Skeletal muscle cell (primary cell): Measurements from ENCODE around the gene PARD3B.

Experiments used
- DNase-seq: peaks from one replicate; pipeline ENCODE4 v3.0.0-alpha.2; 2010; ENCODE audit warnings: low read depth
- H3K4me3 ChIP-seq: 2 replicates; pipeline ENCODE4 v1.5.1; 2011; ENCODE audit warnings: low read depth, mild to moderate bottlenecking, control low read depth, low read length, moderate library complexity

PARD3B gene

GRCh38 chr2:205511221-205511620 lies 965.9 kb downstream of the PARD3B start:
- no peak for DNase-seq
- H3K4me3 ChIP-seq, result no peak overlapping the region

GRCh38 chr2:205511641-205512040 lies 966.4 kb downstream of the PARD3B start:
- DNase-seq, result no peak
- H3K4me3 ChIP-seq, result no peak overlapping the region

- H3K4me3 ChIP-seq, result no peak overlapping the region
- DNase-seq, result no peak
Measured at GRCh38 chr2:205520311-205520710, 975.0 kb downstream of the PARD3B start.

GRCh38 chr2:205524656-205525055 lies 979.4 kb downstream of the PARD3B start:
- H3K4me3 ChIP-seq, result no peak overlapping the region
- no peak for DNase-seq

GRCh38 chr2:205527801-205528200 lies 982.5 kb downstream of the PARD3B start:
- no peak overlapping the region for H3K4me3 ChIP-seq
- no peak for DNase-seq

GRCh38 chr2:205531072-205531471 lies 985.8 kb downstream of the PARD3B start:
- H3K4me3 ChIP-seq, result no peak overlapping the region
- no peak for DNase-seq

GRCh38 chr2:205531489-205532148 lies 986.3 kb downstream of the PARD3B start:
- DNase-seq, result no peak
- no peak overlapping the region for H3K4me3 ChIP-seq

GRCh38 chr2:205535001-205535400 lies 989.7 kb downstream of the PARD3B start:
- DNase-seq, result no peak
- H3K4me3 ChIP-seq, result no peak overlapping the region

GRCh38 chr2:205539603-205540002 lies 994.3 kb downstream of the PARD3B start:
- H3K4me3 ChIP-seq, result no peak overlapping the region
- no peak for DNase-seq

GRCh38 chr2:205540036-205540435 lies 994.8 kb downstream of the PARD3B start:
- no peak for DNase-seq
- H3K4me3 ChIP-seq, result no peak overlapping the region

- DNase-seq, result no peak
- H3K4me3 ChIP-seq, result no peak overlapping the region
Measured at GRCh38 chr2:205543262-205543843, 998.1 kb downstream of the PARD3B start.

GRCh38 chr2:205543937-205544702 lies 998.8 kb downstream of the PARD3B start:
- no peak for DNase-seq

GRCh38 chr2:205545971-205546816 lies 1000.9 kb downstream of the PARD3B start:
- DNase-seq, result no peak

More at GRCh38 chr2:205543937-205544702, 998.8 kb downstream of the PARD3B start:
- no peak overlapping the region for H3K4me3 ChIP-seq

GRCh38 chr2:205555566-205556230 lies 1010.4 kb downstream of the PARD3B start:
- no peak for DNase-seq
- no peak overlapping the region for H3K4me3 ChIP-seq

More at GRCh38 chr2:205545971-205546816, 1000.9 kb downstream of the PARD3B start:
- no peak overlapping the region for H3K4me3 ChIP-seq

GRCh38 chr2:205556357-205556756 lies 1011.1 kb downstream of the PARD3B start:
- no peak overlapping the region for H3K4me3 ChIP-seq
- DNase-seq, result no peak

- H3K4me3 ChIP-seq, result no peak overlapping the region
- DNase-seq, result peak; percentile 52
Measured at GRCh38 chr2:205556841-205557539, 1011.7 kb downstream of the PARD3B start.

GRCh38 chr2:205557873-205558272 lies 1012.6 kb downstream of the PARD3B start:
- no peak for DNase-seq
- no peak overlapping the region for H3K4me3 ChIP-seq

- DNase-seq, result no peak
- no peak overlapping the region for H3K4me3 ChIP-seq
Measured at GRCh38 chr2:205561441-205561840, 1016.2 kb downstream of the PARD3B start.

GRCh38 chr2:205563646-205564045 lies 1018.4 kb downstream of the PARD3B start:
- H3K4me3 ChIP-seq, result no peak overlapping the region
- no peak for DNase-seq
